ENCODE data around the gene EML1. TPM values are rescaled to one million over a fixed set of nuclear protein-coding genes. Genes with fewer than 3 reads are reported as not detected.

The EML1 gene
- total RNA-seq, 3 donors from 2014 or later: 0.86 to 2.4 (median 1.3) TPM

DNA sequence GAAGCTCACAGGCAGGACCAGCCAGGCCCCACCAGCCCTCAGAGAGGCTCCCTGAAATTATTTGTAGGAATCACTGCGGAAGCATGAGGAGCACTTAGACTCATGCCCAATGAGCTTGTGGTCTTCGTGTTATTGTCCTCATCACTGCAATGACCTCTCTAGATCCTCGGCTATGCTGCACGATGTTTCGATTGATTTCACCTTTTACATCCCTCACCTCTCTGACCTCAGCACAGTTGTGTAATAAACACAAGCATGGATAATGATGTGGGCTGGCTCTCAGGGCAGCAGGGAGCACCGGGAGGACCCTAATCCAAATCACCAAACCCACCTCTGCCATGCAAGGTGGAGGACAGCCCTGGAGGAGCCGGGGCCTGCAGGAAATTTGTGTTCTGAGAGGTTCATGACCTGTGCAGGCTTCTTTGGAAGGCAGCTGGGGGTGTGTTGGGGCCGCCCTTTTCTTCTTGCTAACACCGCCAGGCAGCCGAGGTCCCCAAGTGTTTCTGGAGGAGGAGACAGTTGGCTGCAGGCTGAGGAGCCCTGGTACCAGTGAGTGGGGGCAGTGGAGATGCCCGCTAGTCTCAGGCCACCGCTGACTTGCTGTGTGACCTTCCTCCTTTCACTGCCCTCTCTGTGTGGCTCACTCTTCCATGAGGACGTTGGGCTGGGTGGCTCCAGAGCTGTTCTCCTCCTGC, 29.5 kb upstream of the EML1 start:
- DNase-seq: no peak
- Mint-ChIP-seq H3K27me3 (ENCODE audit: low read depth) (peaks cover 7% of the 10 kb centered on the region), H3K4me1 (ENCODE audit: low read depth) (no peaks in the 10 kb centered on the region), H3K9me3 (no peaks in the 10 kb centered on the region), H3K4me3 (no peak overlapping the region), H3K36me3 (ENCODE audit: insufficient read depth) (no peaks in the 10 kb centered on the region)
- no peak for ATAC-seq

GRCh38 chr14:99764222-99764706, 28.9 kb upstream of the EML1 start:
- Mint-ChIP-seq H3K4me3 (no peak overlapping the region), H3K27me3 (ENCODE audit: low read depth) (peaks cover 4% of the 10 kb centered on the region), H3K9me3 (no peaks in the 10 kb centered on the region), H3K36me3 (ENCODE audit: insufficient read depth) (no peaks in the 10 kb centered on the region), H3K4me1 (ENCODE audit: low read depth) (no peaks in the 10 kb centered on the region)
- no peak for ATAC-seq
- DNase-seq: no peak

DNA sequence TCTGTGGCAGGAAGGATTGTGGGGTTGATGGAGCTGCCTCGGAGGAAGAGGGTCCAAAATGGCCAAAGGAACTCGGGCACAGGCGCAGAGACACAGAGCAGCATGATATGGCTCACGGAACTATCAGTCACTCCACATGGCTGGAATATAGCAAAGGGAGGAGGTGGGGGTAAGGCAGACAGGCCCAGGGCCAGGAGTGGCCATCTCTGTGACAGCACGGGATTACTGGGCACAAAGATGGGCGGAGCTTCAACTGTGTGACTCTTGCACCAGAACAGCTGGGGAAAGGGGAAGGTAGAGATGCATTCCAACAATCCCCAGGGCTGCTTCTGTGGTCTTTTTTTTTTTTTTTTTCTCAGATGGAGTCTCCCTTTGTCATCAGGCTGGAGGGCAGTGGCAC, 24.8 kb upstream of the EML1 start:
- no peaks in the 10 kb centered on the region for H3K4me1 Mint-ChIP-seq (ENCODE audit: low read depth)
- ATAC-seq (no peak), DNase-seq (no peak)
- no peaks in the 10 kb centered on the region for H3K9me3 Mint-ChIP-seq
- peaks cover 4% of the 10 kb centered on the region for H3K27me3 Mint-ChIP-seq (ENCODE audit: low read depth)
- no peaks in the 10 kb centered on the region for H3K36me3 Mint-ChIP-seq (ENCODE audit: insufficient read depth)
- H3K4me3 Mint-ChIP-seq: no peak overlapping the region

DNA sequence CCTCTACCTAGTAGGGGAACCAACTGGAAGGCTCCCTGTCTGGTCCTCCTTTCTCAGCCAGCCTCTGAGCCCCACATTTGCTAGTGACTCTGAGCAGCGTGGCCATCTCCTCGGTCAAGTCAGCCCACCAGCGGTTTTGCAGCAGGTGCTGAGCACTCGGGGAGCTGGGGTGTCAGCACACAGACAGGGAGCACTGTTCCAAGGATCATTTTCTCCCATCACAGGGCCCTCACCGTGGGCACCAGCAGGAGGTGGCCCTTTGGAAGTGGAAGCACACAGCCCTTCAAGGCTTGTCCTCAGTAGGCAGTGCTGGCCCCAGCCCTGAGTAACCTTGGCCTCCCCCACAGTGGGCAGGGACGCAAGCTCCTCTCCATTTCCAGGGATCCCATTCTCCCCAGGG, 24.1 kb upstream of the EML1 start:
- ATAC-seq (no peak), DNase-seq (no peak)
- Mint-ChIP-seq H3K36me3 (ENCODE audit: insufficient read depth) (no peaks in the 10 kb centered on the region), H3K4me3 (no peak overlapping the region), H3K4me1 (ENCODE audit: low read depth) (no peaks in the 10 kb centered on the region), H3K27me3 (ENCODE audit: low read depth) (peaks cover 4% of the 10 kb centered on the region), H3K9me3 (no peaks in the 10 kb centered on the region)

- DNase-seq (no peak), ATAC-seq (no peak)
- Mint-ChIP-seq H3K27me3 (ENCODE audit: low read depth) (peaks cover 10% of the 10 kb centered on the region), H3K9me3 (no peaks in the 10 kb centered on the region), H3K4me3 (no peak overlapping the region), H3K36me3 (ENCODE audit: insufficient read depth) (no peaks in the 10 kb centered on the region), H3K4me1 (ENCODE audit: low read depth) (no peaks in the 10 kb centered on the region)
These were observed 23.4 kb upstream of the EML1 start for GRCh38 chr14:99769799-99770198.

DNA sequence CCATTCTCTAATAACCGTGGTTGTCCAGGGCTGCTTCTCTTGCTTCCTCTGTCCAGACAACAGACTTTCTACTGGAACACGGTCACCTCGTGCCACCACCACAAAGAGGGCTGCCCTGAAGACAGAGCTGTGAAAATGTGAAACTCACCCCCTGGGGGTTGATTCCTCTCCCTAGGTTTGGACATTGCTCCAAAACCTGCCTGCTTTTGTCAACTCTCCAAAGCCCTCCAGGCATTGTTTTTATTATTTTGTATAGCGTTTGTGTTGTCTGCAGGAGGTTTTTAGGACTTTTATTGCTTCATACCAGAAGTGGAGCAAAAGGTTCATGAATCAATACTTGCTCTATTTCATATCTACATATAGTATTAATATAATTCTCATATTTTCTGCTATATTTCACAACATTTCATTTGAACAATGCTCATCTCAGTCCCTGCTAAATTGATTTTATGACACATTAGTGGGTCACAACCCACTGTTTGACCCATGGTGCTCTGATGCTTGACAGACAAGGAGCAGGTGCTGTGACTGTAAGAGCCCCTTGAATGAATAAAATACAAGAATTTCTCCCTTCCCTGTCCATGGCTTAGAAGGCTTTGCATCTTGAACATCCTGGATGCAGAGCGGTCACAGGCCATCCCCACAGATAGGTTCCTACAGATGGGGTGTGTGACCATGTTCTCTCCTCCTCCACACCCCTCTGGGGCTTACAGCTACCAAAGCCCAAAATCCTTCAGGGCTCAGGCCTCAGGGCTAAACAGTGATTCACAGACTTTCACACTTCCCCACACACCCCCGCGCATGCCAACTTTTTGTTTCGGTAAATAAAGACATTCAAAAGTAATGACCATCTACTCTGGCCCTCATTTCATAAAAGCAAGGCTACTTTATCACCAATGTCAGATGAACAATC, 20.6 kb upstream of the EML1 start:
- peaks cover 22% of the 10 kb centered on the region for H3K27me3 Mint-ChIP-seq (ENCODE audit: low read depth)
- H3K4me1 Mint-ChIP-seq (ENCODE audit: low read depth): no peaks in the 10 kb centered on the region
- no peaks in the 10 kb centered on the region for H3K36me3 Mint-ChIP-seq (ENCODE audit: insufficient read depth)
- no peak overlapping the region for H3K4me3 Mint-ChIP-seq
- DNase-seq (no peak), ATAC-seq (no peak)
- H3K9me3 Mint-ChIP-seq: no peaks in the 10 kb centered on the region

GRCh38 chr14:99773521-99774497, 19.4 kb upstream of the EML1 start:
- DNase-seq (no peak), ATAC-seq (no peak)
- no peak overlapping the region for H3K4me3 Mint-ChIP-seq
- H3K27me3 Mint-ChIP-seq (ENCODE audit: low read depth): peaks cover 24% of the 10 kb centered on the region
- no peaks in the 10 kb centered on the region for H3K4me1 Mint-ChIP-seq (ENCODE audit: low read depth)
- no peaks in the 10 kb centered on the region for H3K36me3 Mint-ChIP-seq (ENCODE audit: insufficient read depth)
- peaks cover 4% of the 10 kb centered on the region for H3K9me3 Mint-ChIP-seq

DNA sequence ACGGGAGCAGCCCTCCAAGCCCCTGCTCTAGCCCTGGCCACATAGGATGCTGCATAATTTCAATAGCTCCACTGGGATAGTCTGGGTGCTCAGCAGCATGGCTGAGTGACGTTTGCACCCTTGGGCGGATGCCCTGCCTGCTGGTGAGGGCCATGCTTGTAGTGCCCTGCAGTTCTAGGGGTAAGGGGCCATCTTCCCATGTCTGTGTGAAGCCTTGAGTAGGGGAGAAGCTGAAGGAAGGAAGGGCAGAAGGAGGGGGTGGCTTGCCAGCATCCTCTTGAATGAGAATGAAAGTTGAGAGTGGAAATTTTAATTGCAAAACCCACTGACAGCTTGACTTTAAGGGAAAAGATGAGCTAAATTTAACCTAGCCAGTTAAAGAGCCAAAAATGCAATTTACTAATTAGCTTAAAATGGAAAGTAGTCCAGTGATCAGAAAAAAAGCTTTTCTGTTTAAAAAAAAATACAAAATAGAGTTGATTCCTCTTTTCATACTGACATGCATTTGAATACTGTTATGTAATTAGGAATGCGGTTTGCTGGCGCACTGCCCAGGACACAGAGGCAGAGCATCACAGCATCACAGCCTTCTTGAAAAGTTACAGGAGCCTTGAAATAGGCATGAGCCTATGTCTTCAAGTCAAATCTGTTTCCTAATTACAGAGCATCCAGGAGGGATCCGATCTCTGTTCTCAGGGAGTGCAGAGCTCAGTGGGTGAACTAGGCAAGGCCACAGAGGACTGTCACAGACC, 18.5 kb upstream of the EML1 start:
- peaks cover 27% of the 10 kb centered on the region for H3K27me3 Mint-ChIP-seq (ENCODE audit: low read depth)

DNA sequence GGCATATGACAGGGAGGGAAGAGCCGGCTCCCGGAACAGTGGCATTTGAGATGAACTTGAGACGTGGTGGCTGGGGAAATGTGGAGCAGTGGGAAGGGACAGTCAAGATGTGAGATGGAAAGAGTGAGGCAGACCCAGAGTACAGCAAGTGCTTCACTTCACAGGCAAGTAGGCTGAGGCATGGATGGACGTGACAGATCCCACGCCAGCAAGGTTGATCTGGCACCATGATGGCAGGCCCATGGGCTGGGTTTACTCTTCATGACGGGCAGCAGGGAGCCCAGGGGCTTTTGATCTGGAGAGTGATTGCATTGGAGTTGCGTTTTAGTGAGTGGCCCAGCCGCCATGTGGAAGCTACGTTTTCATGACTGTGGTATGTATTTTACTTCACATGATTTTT, 17.9 kb upstream of the EML1 start:
- peaks cover 29% of the 10 kb centered on the region for H3K27me3 Mint-ChIP-seq (ENCODE audit: low read depth)
- H3K9me3 Mint-ChIP-seq: peaks cover 14% of the 10 kb centered on the region
- no peaks in the 10 kb centered on the region for H3K36me3 Mint-ChIP-seq (ENCODE audit: insufficient read depth)
- H3K4me3 Mint-ChIP-seq: no peak overlapping the region
- DNase-seq (no peak), ATAC-seq (no peak)
- no peaks in the 10 kb centered on the region for H3K4me1 Mint-ChIP-seq (ENCODE audit: low read depth)

More for the DNA sequence above, 18.5 kb upstream of the EML1 start:
- no peak for ATAC-seq
- no peaks in the 10 kb centered on the region for H3K36me3 Mint-ChIP-seq (ENCODE audit: insufficient read depth)
- H3K4me3 Mint-ChIP-seq: no peak overlapping the region
- no peak for DNase-seq
- no peaks in the 10 kb centered on the region for H3K4me1 Mint-ChIP-seq (ENCODE audit: low read depth)
- peaks cover 12% of the 10 kb centered on the region for H3K9me3 Mint-ChIP-seq

GRCh38 chr14:99777951-99778350, 15.3 kb upstream of the EML1 start:
- peaks cover 43% of the 10 kb centered on the region for H3K27me3 Mint-ChIP-seq (ENCODE audit: low read depth)

GRCh38 chr14:99779751-99780150, 13.5 kb upstream of the EML1 start:
- Mint-ChIP-seq H3K4me1 (ENCODE audit: low read depth) (no peaks in the 10 kb centered on the region), H3K4me3 (no peak overlapping the region), H3K36me3 (ENCODE audit: insufficient read depth) (no peaks in the 10 kb centered on the region), H3K27me3 (ENCODE audit: low read depth) (peaks cover 37% of the 10 kb centered on the region), H3K9me3 (peaks cover 16% of the 10 kb centered on the region)
- DNase-seq: no peak
- no peak for ATAC-seq

More at GRCh38 chr14:99777951-99778350, 15.3 kb upstream of the EML1 start:
- Mint-ChIP-seq H3K9me3 (peaks cover 16% of the 10 kb centered on the region), H3K4me3 (no peak overlapping the region), H3K4me1 (ENCODE audit: low read depth) (no peaks in the 10 kb centered on the region), H3K36me3 (ENCODE audit: insufficient read depth) (no peaks in the 10 kb centered on the region)
- no peak for DNase-seq
- ATAC-seq: no peak

DNA sequence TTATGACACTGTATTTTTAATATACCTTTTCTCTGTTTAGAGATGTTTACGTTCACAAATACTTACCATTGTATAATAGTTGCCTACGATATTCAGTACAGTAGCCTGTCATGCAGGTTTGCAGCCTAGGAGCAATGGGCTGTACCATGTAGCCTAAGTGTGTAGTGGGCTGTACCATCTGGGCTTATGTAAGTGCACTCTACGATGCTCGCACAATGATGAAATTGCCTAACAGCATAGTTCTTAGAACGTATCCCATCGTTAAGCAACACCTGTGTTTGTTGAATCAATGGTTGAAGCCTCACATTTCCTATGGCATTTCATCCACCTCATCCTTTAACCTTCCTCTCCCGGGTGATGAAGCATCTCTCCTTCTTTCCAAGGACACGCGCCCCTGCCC, 12.5 kb upstream of the EML1 start:
- DNase-seq: no peak
- Mint-ChIP-seq H3K4me1 (ENCODE audit: low read depth) (no peaks in the 10 kb centered on the region), H3K36me3 (ENCODE audit: insufficient read depth) (no peaks in the 10 kb centered on the region), H3K4me3 (no peak overlapping the region), H3K27me3 (ENCODE audit: low read depth) (peaks cover 30% of the 10 kb centered on the region), H3K9me3 (peaks cover 16% of the 10 kb centered on the region)
- ATAC-seq: no peak

- H3K36me3 Mint-ChIP-seq (ENCODE audit: insufficient read depth): no peaks in the 10 kb centered on the region
- DNase-seq: no peak
- no peaks in the 10 kb centered on the region for H3K4me1 Mint-ChIP-seq (ENCODE audit: low read depth)
- H3K9me3 Mint-ChIP-seq: peaks cover 16% of the 10 kb centered on the region
- H3K27me3 Mint-ChIP-seq (ENCODE audit: low read depth): peaks cover 29% of the 10 kb centered on the region
- no peak for ATAC-seq
- no peak overlapping the region for H3K4me3 Mint-ChIP-seq
These were observed 12.1 kb upstream of the EML1 start for GRCh38 chr14:99781091-99781490.

Measured in activated T-cell treated with anti-CD3 and anti-CD28 coated beads, Interleukin-2, amount 50 U/mL, for 4 hours (primary cell).